Right lobe of liver (tissue), 6 donors: ENCODE results near the gene CCDC136. TPM values are rescaled to one million over a fixed set of nuclear protein-coding genes. Genes with fewer than 3 reads are reported as not detected.

Source experiments
- ATAC-seq, 4 donors: fragments of 200-7000 bp; cut with Tn5 transposase; one replicate each; pipeline ENCODE4 v1.9.1; 2020; ENCODE audit warnings: mild to moderate bottlenecking in 4 of 4, moderate library complexity in 4 of 4
- DNase-seq, 3 donors: peaks; one replicate each; pipeline ENCODE4 v3.0.0-alpha.2; 2020
- H3K27ac ChIP-seq, 3 donors: fragments of 200-600 bp; one replicate each; pipeline ENCODE4 v1.8.0; 2022
- H3K27me3 ChIP-seq, 2 donors: fragments of 200-600 bp; one replicate each; pipeline ENCODE4 v1.8.0; 2022
- H3K36me3 ChIP-seq, 4 donors: fragments of 200-600 bp; sonication (generic) in 1 of 4; one replicate each; pipeline versions ENCODE4 v1.5.1 to v1.8.0; 2017 to 2022; ENCODE audit warnings: control low read depth in 1 of 4
- H3K4me1 ChIP-seq, 4 donors: fragments of 200-600 bp; sonication (generic) in 1 of 4; one replicate each; pipeline versions ENCODE4 v1.5.1 to v1.8.0; 2017 to 2022; ENCODE audit warnings: control low read depth in 1 of 4
- H3K4me3 ChIP-seq, 3 donors: fragments of 200-600 bp; one replicate each; pipeline ENCODE4 v1.8.0; 2022
- H3K9me3 ChIP-seq, 4 donors: fragments of 200-600 bp; sonication (generic) in 1 of 4; one replicate each; pipeline versions ENCODE4 v1.5.1 to v1.8.0; 2017 to 2022; ENCODE audit warnings: control low read depth in 1 of 4
- POLR2A ChIP-seq: fragments of 450-650 bp; IDR thresholded peaks from one replicate; pipeline ENCODE4 v1.6.1; 2017; ENCODE audit warnings: antibody characterized with exemption, mild to moderate bottlenecking
- WGBS: methylation state at CpG from one replicate; pipeline ENCODE4 v1.1.6; 2018; ENCODE audit warnings: low coverage, low lambda C conversion rate; ENCODE audit not compliant: insufficient coverage; ENCODE audit errors: missing lambda C conversion rate; 5-methylcytosine and 5-hydroxymethylcytosine counted together
- intact Hi-C, 2 donors: fragments of 100-400 bp; cut with DNase I; formaldehyde crosslinking; loops; one replicate each; pipeline versions ENCODE4 v1.11.2 to v1.14.1; 2022
- total RNA-seq, 6 experiments: library from RNA; depleted of rRNA in 2 of 6; stranded (reverse); fragments of >200 nt in 2 of 6; fragmentation: NEBNext Ultra II Directional in 3 of 6; extraction: Animal tissue kit (Norgen Biotek cat#: 25700) in 3 of 6; gene quantifications; one replicate each; pipeline versions ENCODE4 v1.1.0 to v1.2.4, GENCODE V29; 2016 to 2023
- TF ChIP-seq, protein P1 (sequence below), 4 donors: fragments of 200-600 bp in 3 of 4; fragments of 450-650 bp in 1 of 4; IDR thresholded peaks; one replicate each; pipeline versions ENCODE4 v1.5.1 to v1.8.0; 2016 to 2022; ENCODE audit warnings: antibody characterized with exemption in 4 of 4, mild to moderate bottlenecking in 2 of 4
- donor health status: DM: no; HTN: yes; CAD: no.
- donor health status: DM: no; HTN: no; CAD: no.
- donor health status: DM: no; HTN: no; CAD: no.
- donor health status: DM: no; HTN: yes; CAD: no.
- donor health status: DM: no; HTN: yes; CAD: no.

The CCDC136 gene
- total RNA-seq, 6 experiments from 2014 or later = 0.16 to 0.70 (median 0.20) TPM; not detected in 2

DNA sequence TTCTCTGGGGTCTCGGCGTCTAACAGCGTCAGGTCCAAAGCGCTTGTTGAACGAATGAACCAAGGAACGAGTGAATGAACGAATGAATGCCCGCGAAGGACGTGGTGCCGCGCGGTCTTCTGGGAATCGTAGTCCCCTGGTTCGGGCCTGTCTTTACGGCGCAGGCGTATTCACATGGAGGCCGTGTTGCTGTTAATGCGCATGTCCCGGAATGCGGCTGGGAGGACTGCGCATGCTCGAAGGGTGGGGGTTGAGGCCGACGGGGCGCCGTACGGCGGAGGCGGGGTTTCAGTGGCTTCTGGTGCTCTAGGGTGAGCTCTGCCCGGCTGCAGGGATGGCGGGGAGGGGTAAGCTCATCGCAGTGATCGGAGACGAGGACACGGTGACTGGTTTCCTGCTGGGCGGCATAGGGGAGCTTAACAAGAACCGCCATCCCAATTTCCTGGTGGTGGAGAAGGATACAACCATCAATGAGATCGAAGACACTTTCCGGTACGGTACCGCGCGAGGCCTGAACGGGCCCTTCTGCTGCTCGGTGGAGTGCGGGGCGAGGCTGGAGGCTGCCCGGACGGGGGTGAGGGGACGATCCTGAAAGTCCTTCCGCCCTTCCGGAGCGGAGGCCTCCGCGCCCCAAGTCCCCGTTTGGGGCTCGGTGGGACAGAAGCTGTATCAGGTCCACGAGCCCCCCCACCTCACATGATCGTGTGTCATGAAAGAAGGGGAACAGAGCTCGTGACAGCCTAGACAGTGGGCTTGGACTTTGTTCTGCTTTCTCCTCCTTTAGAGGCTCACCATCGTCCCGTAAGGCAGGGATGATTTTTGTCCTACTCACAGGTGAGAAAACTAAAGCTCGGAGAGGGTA, 71.0 kb downstream of the CCDC136 start, which contains the start of gene ATP6V1F:
TSS of gene ATP6V1F (plus strand) at position 286 of the 862 bp plus-strand sequence. CDS start at position 335, 49 bp downstream.
- DNase-seq (peak; percentile 97 to 98 (median 98)), ATAC-seq (peak; percentile 94 to 97 (median 95))
- Histone ChIP-seq H3K9me3 (no peaks in the 10 kb centered on the region), H3K36me3 (peaks cover 0 to 7% (median 0%) of the 10 kb centered on the region in 4 donors), H3K27ac (peak within 1 kb of the TSS; percentile 46 to 78 (median 50)), H3K4me1 (peaks cover 0 to 12% (median 8%) of the 10 kb centered on the region in 4 donors), H3K27me3 (no peaks in the 10 kb centered on the region), H3K4me3 (peak within 1 kb of the TSS; percentile 77 to 97 (median 83))
- intact Hi-C loops = no loop called here
- TF ChIP-seq, protein P1, sequence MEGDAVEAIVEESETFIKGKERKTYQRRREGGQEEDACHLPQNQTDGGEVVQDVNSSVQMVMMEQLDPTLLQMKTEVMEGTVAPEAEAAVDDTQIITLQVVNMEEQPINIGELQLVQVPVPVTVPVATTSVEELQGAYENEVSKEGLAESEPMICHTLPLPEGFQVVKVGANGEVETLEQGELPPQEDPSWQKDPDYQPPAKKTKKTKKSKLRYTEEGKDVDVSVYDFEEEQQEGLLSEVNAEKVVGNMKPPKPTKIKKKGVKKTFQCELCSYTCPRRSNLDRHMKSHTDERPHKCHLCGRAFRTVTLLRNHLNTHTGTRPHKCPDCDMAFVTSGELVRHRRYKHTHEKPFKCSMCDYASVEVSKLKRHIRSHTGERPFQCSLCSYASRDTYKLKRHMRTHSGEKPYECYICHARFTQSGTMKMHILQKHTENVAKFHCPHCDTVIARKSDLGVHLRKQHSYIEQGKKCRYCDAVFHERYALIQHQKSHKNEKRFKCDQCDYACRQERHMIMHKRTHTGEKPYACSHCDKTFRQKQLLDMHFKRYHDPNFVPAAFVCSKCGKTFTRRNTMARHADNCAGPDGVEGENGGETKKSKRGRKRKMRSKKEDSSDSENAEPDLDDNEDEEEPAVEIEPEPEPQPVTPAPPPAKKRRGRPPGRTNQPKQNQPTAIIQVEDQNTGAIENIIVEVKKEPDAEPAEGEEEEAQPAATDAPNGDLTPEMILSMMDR (IDR thresholded peaks at IDR 0.05) = peak in 1 of 4 donors; percentile 13
- peak; percentile 82 for TF ChIP-seq POLR2A
- WGBS = 0% methylated on average over 22 of the region's 65 CpGs

DNA sequence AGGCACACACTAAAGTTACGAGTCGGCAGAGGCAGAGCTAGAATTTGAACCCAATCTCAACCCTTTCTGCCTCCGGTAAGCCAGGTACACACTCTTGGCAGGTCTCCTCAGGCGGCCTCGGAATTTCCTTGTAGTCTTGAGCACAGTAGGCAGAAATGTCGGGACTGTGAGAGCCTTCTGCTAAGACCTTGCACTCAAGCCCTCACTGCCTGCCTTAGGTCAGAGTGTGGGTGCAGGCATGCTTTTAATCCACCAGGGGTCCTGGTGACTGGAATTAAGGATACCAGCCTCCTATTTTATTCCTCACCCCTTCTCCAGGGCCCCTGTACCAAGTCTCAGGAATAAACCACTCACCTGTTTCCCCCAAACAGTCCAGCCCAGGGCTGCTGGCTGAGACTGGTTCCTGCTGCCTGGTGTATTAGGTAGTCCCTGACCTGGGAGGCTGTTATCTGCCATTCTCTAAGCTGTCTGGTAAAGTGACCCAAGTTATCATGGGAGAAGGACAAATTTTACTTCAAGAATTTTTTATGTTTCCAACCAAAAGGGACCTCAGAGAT, 71.7 kb downstream of the CCDC136 start:
- TF ChIP-seq POLR2A = no peak
- TF ChIP-seq, protein P1 (IDR thresholded peaks at IDR 0.05) = peak; percentile 20 to 48 (median 40)
- intact Hi-C loops = no loop called here
- peak; percentile 35 to 55 (median 51) for ATAC-seq
- peak overlapping the region; percentile 77 to 97 (median 83) for H3K4me3 ChIP-seq
- H3K27ac ChIP-seq = peak overlapping the region in 2 of 3 donors; percentile 50 to 78
- H3K36me3 ChIP-seq = peaks cover 0 to 7% (median 0%) of the 10 kb centered on the region in 4 donors
- 4% methylated on average over 3 of the region's 6 CpGs for WGBS
- no peaks in the 10 kb centered on the region for H3K9me3 ChIP-seq
- DNase-seq = peak in 1 of 3 donors; percentile 42
- peaks cover 0 to 12% (median 8%) of the 10 kb centered on the region in 4 donors for H3K4me1 ChIP-seq
- H3K27me3 ChIP-seq = no peaks in the 10 kb centered on the region

DNA sequence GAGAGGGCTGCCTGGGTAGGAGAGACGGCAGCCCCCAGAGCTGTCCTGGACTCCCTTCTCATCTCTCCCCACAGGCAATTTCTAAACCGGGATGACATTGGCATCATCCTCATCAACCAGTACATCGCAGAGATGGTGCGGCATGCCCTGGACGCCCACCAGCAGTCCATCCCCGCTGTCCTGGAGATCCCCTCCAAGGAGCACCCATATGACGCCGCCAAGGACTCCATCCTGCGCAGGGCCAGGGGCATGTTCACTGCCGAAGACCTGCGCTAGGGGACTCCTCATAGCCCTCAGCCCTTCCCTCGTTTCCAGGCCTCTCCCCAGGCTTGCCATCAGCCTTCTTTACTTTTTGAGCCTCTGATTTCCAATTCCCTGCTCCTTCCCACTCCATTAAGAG, 73.5 kb downstream of the CCDC136 start:
- TF ChIP-seq, protein P1 (IDR thresholded peaks at IDR 0.05) = no peak
- no peak for TF ChIP-seq POLR2A
- Histone ChIP-seq H3K27me3 (no peaks in the 10 kb centered on the region), H3K9me3 (no peaks in the 10 kb centered on the region), H3K4me1 (peaks cover 0 to 22% (median 8%) of the 10 kb centered on the region in 4 donors), H3K36me3 (peaks cover 0 to 7% (median 0%) of the 10 kb centered on the region in 4 donors), H3K27ac (no peak overlapping the region), H3K4me3 (no peak overlapping the region)
- ATAC-seq = no peak
- WGBS = 100% methylated on average over 8 of the region's 12 CpGs
- no peak for DNase-seq
- intact Hi-C loops = no loop called here

DNA sequence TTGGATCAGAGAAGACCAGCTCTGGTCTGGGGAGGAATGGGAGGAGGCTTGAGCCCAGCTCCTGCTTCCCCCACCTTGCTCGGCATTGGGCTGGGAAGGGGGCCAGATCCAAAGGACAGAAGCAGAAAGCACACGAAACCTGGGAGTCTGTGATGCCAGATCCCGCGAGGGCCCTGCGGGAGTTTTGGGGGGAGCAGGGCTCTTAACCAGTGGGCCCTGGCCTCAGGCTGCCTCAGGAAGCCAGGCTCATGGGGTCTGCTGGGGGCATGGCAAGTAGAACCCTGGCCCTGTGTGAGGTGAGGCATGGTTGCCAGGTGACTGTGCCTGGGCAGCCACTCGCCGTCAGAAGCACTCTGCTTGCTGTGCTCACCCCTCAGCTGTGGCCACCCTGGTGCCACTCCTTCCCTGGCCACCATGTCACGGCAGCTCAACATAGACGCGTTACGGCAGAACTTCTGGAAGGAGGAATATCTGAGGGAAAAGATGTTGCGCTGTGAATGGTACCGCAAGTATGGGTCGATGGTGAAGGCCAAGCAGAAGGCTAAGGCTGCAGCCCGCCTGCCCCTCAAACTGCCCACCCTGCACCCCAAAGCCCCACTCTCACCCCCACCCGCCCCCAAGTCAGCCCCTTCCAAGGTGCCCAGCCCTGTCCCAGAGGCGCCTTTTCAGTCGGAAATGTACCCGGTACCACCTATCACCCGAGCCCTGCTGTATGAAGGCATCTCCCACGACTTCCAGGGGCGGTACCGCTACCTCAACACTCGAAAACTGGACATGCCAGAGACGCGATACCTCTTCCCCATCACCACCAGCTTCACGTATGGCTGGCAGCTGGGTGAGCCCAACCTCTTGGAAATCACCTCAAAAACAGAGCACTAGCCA, 74.5 kb downstream of the CCDC136 start:
- intact Hi-C loops = no loop called here
- 98% methylated on average over 11 of the region's 27 CpGs for WGBS
- no peaks in the 10 kb centered on the region for H3K9me3 ChIP-seq
- H3K27me3 ChIP-seq = no peaks in the 10 kb centered on the region
- H3K4me3 ChIP-seq = no peak overlapping the region
- H3K4me1 ChIP-seq = peaks cover 0 to 22% (median 8%) of the 10 kb centered on the region in 4 donors
- no peak for ATAC-seq
- H3K36me3 ChIP-seq = peaks cover 0 to 7% (median 0%) of the 10 kb centered on the region in 4 donors
- H3K27ac ChIP-seq = no peak overlapping the region
- DNase-seq = no peak
- TF ChIP-seq POLR2A = no peak
- TF ChIP-seq, protein P1 (IDR thresholded peaks at IDR 0.05) = no peak
